ENCODE results near the gene MAGI1. TPM values are rescaled to one million over a fixed set of nuclear protein-coding genes. Genes with fewer than 3 reads are reported as not detected.
"Not testable (repeated sequence)": the region's sequence is repeated elsewhere in the genome, so short reads cannot be mapped to it uniquely, and the experiment has no call there.

Gene MAGI1
- total and polyA plus RNA-seq, 2 donors (not counting 1 experiment from before 2014, with no cell fraction given) = 0.10 to 0.22 TPM

DNA sequence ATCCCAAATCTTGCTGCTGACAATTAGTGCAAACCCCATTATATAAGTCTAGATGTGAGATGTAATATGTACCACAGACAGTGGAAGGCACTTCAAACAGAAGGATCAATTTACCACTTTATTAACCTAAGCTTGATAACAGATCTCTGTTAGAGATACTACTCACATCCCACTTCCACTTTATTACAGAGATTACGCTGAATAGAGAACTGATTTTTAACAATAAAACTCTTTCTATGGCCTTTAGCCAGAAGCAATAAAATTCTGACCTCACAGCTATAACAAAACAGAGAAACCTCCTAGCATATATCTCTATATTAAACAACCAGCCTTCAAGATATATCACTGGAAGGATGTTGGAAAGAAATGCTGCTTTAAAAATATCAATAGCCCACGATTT is 517.7 kb downstream of the MAGI1 start:
- H3K27me3 ChIP-seq (replicated peaks in 1 of 4; ENCODE audit: control extremely low read depth in 1 of 4, control insufficient read depth in 3 of 4, insufficient read depth in 4 of 4, low read length in 3 of 4) = no peaks in the 10 kb centered on the region
- Mint-ChIP-seq H3K4me1 (no peaks in the 10 kb centered on the region), H3K9me3 (ENCODE audit: insufficient read depth) (peaks cover 6% of the 10 kb centered on the region), H3K27ac (no peak overlapping the region), H3K27me3 (no peaks in the 10 kb centered on the region), H3K4me3 (no peak overlapping the region)
- no peaks in the 10 kb centered on the region for H3K4me1 ChIP-seq (ENCODE audit: control insufficient read depth in 2 of 2, insufficient read depth in 2 of 2, low read length in 2 of 2)
- no peak for TF ChIP-seq EZH2 (IDR thresholded peaks at IDR 0.05; ENCODE audit: borderline replicate concordance, insufficient read depth, low read depth, low read length, poor library complexity, severe bottlenecking)
- TF ChIP-seq, protein P1, sequence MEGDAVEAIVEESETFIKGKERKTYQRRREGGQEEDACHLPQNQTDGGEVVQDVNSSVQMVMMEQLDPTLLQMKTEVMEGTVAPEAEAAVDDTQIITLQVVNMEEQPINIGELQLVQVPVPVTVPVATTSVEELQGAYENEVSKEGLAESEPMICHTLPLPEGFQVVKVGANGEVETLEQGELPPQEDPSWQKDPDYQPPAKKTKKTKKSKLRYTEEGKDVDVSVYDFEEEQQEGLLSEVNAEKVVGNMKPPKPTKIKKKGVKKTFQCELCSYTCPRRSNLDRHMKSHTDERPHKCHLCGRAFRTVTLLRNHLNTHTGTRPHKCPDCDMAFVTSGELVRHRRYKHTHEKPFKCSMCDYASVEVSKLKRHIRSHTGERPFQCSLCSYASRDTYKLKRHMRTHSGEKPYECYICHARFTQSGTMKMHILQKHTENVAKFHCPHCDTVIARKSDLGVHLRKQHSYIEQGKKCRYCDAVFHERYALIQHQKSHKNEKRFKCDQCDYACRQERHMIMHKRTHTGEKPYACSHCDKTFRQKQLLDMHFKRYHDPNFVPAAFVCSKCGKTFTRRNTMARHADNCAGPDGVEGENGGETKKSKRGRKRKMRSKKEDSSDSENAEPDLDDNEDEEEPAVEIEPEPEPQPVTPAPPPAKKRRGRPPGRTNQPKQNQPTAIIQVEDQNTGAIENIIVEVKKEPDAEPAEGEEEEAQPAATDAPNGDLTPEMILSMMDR (IDR thresholded peaks at IDR 0.05) = no peak
- WGBS (ENCODE audit: insufficient coverage) = no CpG with 5 or more reads among the region's 2 CpGs
- H3K27ac ChIP-seq (ENCODE audit: low read length in 2 of 2) = no peak overlapping the region
- no peak overlapping the region for H3K4me3 ChIP-seq (ENCODE audit: control extremely low read depth in 1 of 5, extremely low read depth in 1 of 5, insufficient read depth in 1 of 5, low read depth in 2 of 5, low read length in 4 of 5)
- CTCF ChIA-PET = no interaction called here
- H2AFZ ChIP-seq (ENCODE audit: insufficient read depth, low read depth, low read length, poor library complexity, severe bottlenecking) = no peak overlapping the region
- H3K79me2 ChIP-seq (ENCODE audit: control insufficient read depth, insufficient read depth, low read length) = no peaks in the 10 kb centered on the region
- H3K36me3 ChIP-seq (replicated peaks in 1 of 2; ENCODE audit: control extremely low read depth in 1 of 2, control insufficient read depth in 1 of 2, extremely low read depth in 1 of 2, insufficient read depth in 2 of 2, low read length in 1 of 2) = no peaks in the 10 kb centered on the region
- ATAC-seq (ENCODE audit: low read depth) = no peak
- DNase-seq = no peak
- H3K9me3 ChIP-seq (ENCODE audit: control extremely low read depth in 1 of 3, control insufficient read depth in 2 of 3, insufficient read depth in 1 of 3, low read length in 2 of 3) = peaks cover 0 to 9% (median 0%) of the 10 kb centered on the region in 3 donors
- no peak overlapping the region for H3K9ac ChIP-seq (ENCODE audit: low read length)
- no peaks in the 10 kb centered on the region for H4K20me1 ChIP-seq (ENCODE audit: control insufficient read depth, insufficient read depth, low read length, poor library complexity, severe bottlenecking)
- no peak overlapping the region for H3K4me2 ChIP-seq (replicated peaks; ENCODE audit: low read depth, low read length, poor library complexity, severe bottlenecking)
- POLR2A ChIA-PET = no interaction called here
- intact Hi-C loops (cut with micrococcal nuclease) = no loop called here

DNA sequence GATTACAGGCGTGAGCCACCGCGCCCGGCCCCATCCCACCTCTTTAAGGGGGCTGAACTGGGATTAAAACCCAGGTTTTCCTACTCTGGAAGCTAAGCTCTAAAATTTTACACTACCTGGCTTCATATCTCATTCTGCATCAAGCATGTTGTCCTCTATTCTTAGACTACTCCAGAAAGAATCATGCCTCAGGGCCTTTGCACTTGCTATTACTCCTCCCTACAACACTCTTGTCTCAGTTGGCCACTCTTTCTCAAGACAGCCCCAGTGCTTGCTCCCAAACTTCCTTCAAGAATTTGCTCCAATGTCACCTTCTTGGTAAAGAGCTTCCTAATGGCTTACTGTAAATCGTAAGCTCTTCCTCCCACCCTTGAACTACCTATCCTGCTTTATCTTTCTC is 521.7 kb downstream of the MAGI1 start:
- H3K9me3 Mint-ChIP-seq (ENCODE audit: insufficient read depth) = peaks cover 4% of the 10 kb centered on the region
- Histone ChIP-seq H3K9me3 (ENCODE audit: control extremely low read depth in 1 of 3, control insufficient read depth in 2 of 3, insufficient read depth in 1 of 3, low read length in 2 of 3) (peaks cover 0 to 9% (median 0%) of the 10 kb centered on the region in 3 donors), H3K27ac (ENCODE audit: low read length in 2 of 2) (no peak overlapping the region), H4K20me1 (ENCODE audit: control insufficient read depth, insufficient read depth, low read length, poor library complexity, severe bottlenecking) (no peaks in the 10 kb centered on the region), H3K36me3 (replicated peaks in 1 of 2; ENCODE audit: control extremely low read depth in 1 of 2, control insufficient read depth in 1 of 2, extremely low read depth in 1 of 2, insufficient read depth in 2 of 2, low read length in 1 of 2) (no peaks in the 10 kb centered on the region), H3K4me2 (replicated peaks; ENCODE audit: low read depth, low read length, poor library complexity, severe bottlenecking) (no peak overlapping the region), H3K27me3 (replicated peaks in 1 of 4; ENCODE audit: control extremely low read depth in 1 of 4, control insufficient read depth in 3 of 4, insufficient read depth in 4 of 4, low read length in 3 of 4) (no peaks in the 10 kb centered on the region), H3K79me2 (ENCODE audit: control insufficient read depth, insufficient read depth, low read length) (no peaks in the 10 kb centered on the region), H3K9ac (ENCODE audit: low read length) (no peak overlapping the region), H3K4me3 (ENCODE audit: control extremely low read depth in 1 of 5, extremely low read depth in 1 of 5, insufficient read depth in 1 of 5, low read depth in 2 of 5, low read length in 4 of 5) (no peak overlapping the region), H3K4me1 (ENCODE audit: control insufficient read depth in 2 of 2, insufficient read depth in 2 of 2, low read length in 2 of 2) (no peaks in the 10 kb centered on the region), H2AFZ (ENCODE audit: insufficient read depth, low read depth, low read length, poor library complexity, severe bottlenecking) (no peak overlapping the region)
- no peaks in the 10 kb centered on the region for H3K27me3 Mint-ChIP-seq
- TF ChIP-seq, protein P1 (IDR thresholded peaks at IDR 0.05) = no peak
- TF ChIP-seq EZH2 (IDR thresholded peaks at IDR 0.05; ENCODE audit: borderline replicate concordance, insufficient read depth, low read depth, low read length, poor library complexity, severe bottlenecking) = no peak
- ChIA-PET CTCF (no interaction called here), POLR2A (no interaction called here)
- no peak for ATAC-seq (ENCODE audit: low read depth)
- DNase-seq = no peak
- intact Hi-C loops (cut with micrococcal nuclease) = no loop called here
- H3K4me3 Mint-ChIP-seq = no peak overlapping the region
- no peaks in the 10 kb centered on the region for H3K4me1 Mint-ChIP-seq
- H3K27ac Mint-ChIP-seq = no peak overlapping the region
- 98% methylated on average over 5 of the region's 5 CpGs for WGBS (ENCODE audit: insufficient coverage)

- H3K27ac Mint-ChIP-seq; ATAC-seq (ENCODE audit: low read depth); H3K9me3 ChIP-seq (ENCODE audit: control extremely low read depth in 1 of 3, control insufficient read depth in 2 of 3, insufficient read depth in 1 of 3, low read length in 2 of 3); H3K27ac ChIP-seq (ENCODE audit: low read length in 2 of 2); H3K27me3 Mint-ChIP-seq; H3K9ac ChIP-seq (ENCODE audit: low read length); CTCF ChIA-PET; H2AFZ ChIP-seq (ENCODE audit: insufficient read depth, low read depth, low read length, poor library complexity, severe bottlenecking); H3K4me1 Mint-ChIP-seq; H4K20me1 ChIP-seq (ENCODE audit: control insufficient read depth, insufficient read depth, low read length, poor library complexity, severe bottlenecking); H3K4me1 ChIP-seq (ENCODE audit: control insufficient read depth in 2 of 2, insufficient read depth in 2 of 2, low read length in 2 of 2); H3K4me3 ChIP-seq (ENCODE audit: control extremely low read depth in 1 of 5, extremely low read depth in 1 of 5, insufficient read depth in 1 of 5, low read depth in 2 of 5, low read length in 4 of 5); H3K9me3 Mint-ChIP-seq (ENCODE audit: insufficient read depth); H3K27me3 ChIP-seq (replicated peaks in 1 of 4; ENCODE audit: control extremely low read depth in 1 of 4, control insufficient read depth in 3 of 4, insufficient read depth in 4 of 4, low read length in 3 of 4); intact Hi-C loops (cut with micrococcal nuclease); POLR2A ChIA-PET; DNase-seq; H3K4me3 Mint-ChIP-seq; H3K79me2 ChIP-seq (ENCODE audit: control insufficient read depth, insufficient read depth, low read length); H3K36me3 ChIP-seq (replicated peaks in 1 of 2; ENCODE audit: control extremely low read depth in 1 of 2, control insufficient read depth in 1 of 2, extremely low read depth in 1 of 2, insufficient read depth in 2 of 2, low read length in 1 of 2); H3K4me2 ChIP-seq (replicated peaks; ENCODE audit: low read depth, low read length, poor library complexity, severe bottlenecking): not testable (repeated sequence)
- no CpG with 5 or more reads among the region's 1 CpG for WGBS (ENCODE audit: insufficient coverage)
These were observed 524.4 kb downstream of the MAGI1 start for GRCh38 chr3:65514317-65514716.
